Osteoblast (primary cell): ENCODE results near the gene HCAR3. TPM values are rescaled to one million over a fixed set of nuclear protein-coding genes. Genes with fewer than 3 reads are reported as not detected.
A peak's percentile ranks its signal among the peaks of the same experiment; 100 is the strongest.
"Not testable (repeated sequence)": the region's sequence is repeated elsewhere in the genome, so short reads cannot be mapped to it uniquely, and the experiment has no call there.

Experiments
- DNase-seq: peaks from one replicate; pipeline ENCODE4 v3.0.0; 2011; ENCODE audit warnings: low spot score, mixed read lengths; ENCODE audit not compliant: insufficient read length; ENCODE audit errors: missing footprints
- H2AFZ ChIP-seq: 2 replicates; pipeline ENCODE4 v1.6.0; 2011; ENCODE audit warnings: mild to moderate bottlenecking, low read length
- H3K27ac ChIP-seq: 2 replicates; pipeline ENCODE4 v1.5.1; 2011; ENCODE audit warnings: mild to moderate bottlenecking, low read depth, low read length, moderate library complexity
- H3K27me3 ChIP-seq: 2 replicates; pipeline ENCODE4 v1.6.0; 2012; ENCODE audit warnings: mild to moderate bottlenecking, control low read depth, inconsistent platforms, low read length, moderate library complexity; ENCODE audit not compliant: insufficient read depth
- H3K36me3 ChIP-seq: 2 replicates; pipeline ENCODE4 v1.5.1; 2011; ENCODE audit warnings: mild to moderate bottlenecking, low read length, control low read depth, moderate library complexity; ENCODE audit not compliant: insufficient read depth
- H3K4me1 ChIP-seq: 2 replicates; pipeline ENCODE4 v1.5.1; 2011; ENCODE audit warnings: mild to moderate bottlenecking, low read length, control low read depth, moderate library complexity; ENCODE audit not compliant: insufficient read depth
- H3K4me2 ChIP-seq: 2 replicates; pipeline ENCODE4 v1.6.0; 2011; ENCODE audit warnings: mild to moderate bottlenecking, low read length; ENCODE audit not compliant: insufficient read depth
- H3K4me3 ChIP-seq: fragments of 200-600 bp; sonication (generic); 3 replicates; pipeline ENCODE4 v1.5.1; 2012; ENCODE audit warnings: mild to moderate bottlenecking, low read length, inconsistent platforms; ENCODE audit not compliant: insufficient read depth
- H3K79me2 ChIP-seq: 2 replicates; pipeline ENCODE4 v1.6.0; 2012; ENCODE audit warnings: mild to moderate bottlenecking, low read length, control low read depth, inconsistent platforms; ENCODE audit not compliant: insufficient read depth
- H3K9me3 ChIP-seq: 2 replicates; pipeline ENCODE4 v1.5.1; 2011; ENCODE audit warnings: low read depth, low read length, control low read depth
- H4K20me1 ChIP-seq: 2 replicates; pipeline ENCODE4 v1.6.0; 2012; ENCODE audit warnings: mild to moderate bottlenecking, low read length, control low read depth; ENCODE audit not compliant: insufficient read depth
- CTCF ChIP-seq: IDR thresholded peaks from 2 replicates; pipeline ENCODE4 v1.5.1; 2011; ENCODE audit warnings: mild to moderate bottlenecking, low read depth, low read length, moderate library complexity; ENCODE audit errors: extremely low read depth
- total RNA-seq: library from RNA; depleted of rRNA; stranded (reverse); fragments of >200 nt; gene quantifications from 2 replicates; pipeline ENCODE4 v1.2.3, GENCODE V29; 2012

The HCAR3 gene
- total RNA-seq, 1 donor = not detected

GRCh38 chr12:122701481-122701880 lies 15.1 kb downstream of the HCAR3 start:
- H3K4me3 ChIP-seq, H2AFZ ChIP-seq, H3K4me1 ChIP-seq, H3K27ac ChIP-seq, H3K9me3 ChIP-seq, H3K27me3 ChIP-seq, H4K20me1 ChIP-seq, DNase-seq, H3K4me2 ChIP-seq, H3K36me3 ChIP-seq, H3K79me2 ChIP-seq: not testable (repeated sequence)

- not testable (repeated sequence) for H2AFZ ChIP-seq, H3K27me3 ChIP-seq, H4K20me1 ChIP-seq, H3K27ac ChIP-seq, H3K9me3 ChIP-seq, H3K79me2 ChIP-seq, DNase-seq, H3K4me3 ChIP-seq, H3K4me1 ChIP-seq, H3K4me2 ChIP-seq, H3K36me3 ChIP-seq
Observed at GRCh38 chr12:122700038-122700710, 16.4 kb downstream of the HCAR3 start.

GRCh38 chr12:122696922-122697321 lies 19.7 kb downstream of the HCAR3 start:
- H2AFZ ChIP-seq, H3K27ac ChIP-seq, H3K4me3 ChIP-seq, H3K79me2 ChIP-seq, H3K27me3 ChIP-seq, H3K9me3 ChIP-seq, H3K4me1 ChIP-seq, H3K36me3 ChIP-seq, H4K20me1 ChIP-seq, DNase-seq, H3K4me2 ChIP-seq: not testable (repeated sequence)

GRCh38 chr12:122691566-122691965 lies 25.0 kb downstream of the HCAR3 start:
- Histone ChIP-seq H3K9me3 (no peaks in the 10 kb centered on the region), H3K4me1 (no peaks in the 10 kb centered on the region), H3K27ac (no peak overlapping the region), H4K20me1 (no peaks in the 10 kb centered on the region), H3K27me3 (no peaks in the 10 kb centered on the region), H2AFZ (peak overlapping the region; percentile 3), H3K4me2 (no peak overlapping the region), H3K79me2 (no peaks in the 10 kb centered on the region), H3K4me3 (no peak overlapping the region), H3K36me3 (no peaks in the 10 kb centered on the region)
- TF ChIP-seq CTCF = no peak
- DNase-seq = no peak

GRCh38 chr12:122688291-122688690 lies 28.3 kb downstream of the HCAR3 start:
- no peaks in the 10 kb centered on the region for H3K27me3 ChIP-seq
- H2AFZ ChIP-seq = no peak overlapping the region
- no peaks in the 10 kb centered on the region for H4K20me1 ChIP-seq
- TF ChIP-seq CTCF = no peak
- no peak overlapping the region for H3K4me2 ChIP-seq
- no peak for DNase-seq
- no peaks in the 10 kb centered on the region for H3K79me2 ChIP-seq
- no peak overlapping the region for H3K4me3 ChIP-seq
- no peaks in the 10 kb centered on the region for H3K9me3 ChIP-seq
- no peaks in the 10 kb centered on the region for H3K4me1 ChIP-seq
- H3K27ac ChIP-seq = no peak overlapping the region
- no peaks in the 10 kb centered on the region for H3K36me3 ChIP-seq
